Activated T-helper 1 cell treated with anti-CD3 and anti-CD28 coated beads, Interleukin-12 subunit alpha, Interleukin-12 subunit beta, Interleukin-2, Interleukin-4 antibody, amounts not matched to agents 30 ng/mL and 10 ng/mL and 1 ng/mL, durations not matched to agents 14 hours and 24 hours and 36 hours (primary cell): Measurements from ENCODE around the gene TPX2. TPM values are rescaled to one million over a fixed set of nuclear protein-coding genes. Genes with fewer than 3 reads are reported as not detected.
A peak's percentile ranks its signal among the peaks of the same experiment; 100 is the strongest.

Source experiments
- DNase-seq: peaks from one replicate; pipeline ENCODE4 v3.0.0; 2021; ENCODE audit warnings: low spot score
- H3K27ac Mint-ChIP-seq: one replicate; pipeline ENCODE4 v1.8.0; 2021; ENCODE audit warnings: mild to moderate bottlenecking, mixed read lengths
- H3K27me3 Mint-ChIP-seq: one replicate; pipeline ENCODE4 v1.8.0; 2022; ENCODE audit warnings: mild to moderate bottlenecking, moderate library complexity, mixed read lengths; ENCODE audit not compliant: insufficient read depth
- H3K36me3 Mint-ChIP-seq: one replicate; pipeline ENCODE4 v1.8.0; 2021; ENCODE audit warnings: low read depth, mixed read lengths
- H3K4me1 Mint-ChIP-seq: one replicate; pipeline ENCODE4 v1.8.0; 2021; ENCODE audit warnings: low read depth, mixed read lengths
- H3K4me3 Mint-ChIP-seq: one replicate; pipeline ENCODE4 v1.8.0; 2021; ENCODE audit warnings: mild to moderate bottlenecking, moderate library complexity, mixed read lengths
- H3K9me3 Mint-ChIP-seq: one replicate; pipeline ENCODE4 v1.8.0; 2021; ENCODE audit warnings: mixed read lengths
- intact Hi-C: fragments of 100-400 bp; cut with micrococcal nuclease; formaldehyde crosslinking; loops from one replicate; pipeline ENCODE4 v1.15.1; 2024
- total RNA-seq: library from RNA; stranded (reverse); gene quantifications from 2 replicates; pipeline ENCODE4 v1.2.3, GENCODE V29; 2022

Gene TPX2
- total RNA-seq, 1 donor from 2014 or later: 54.4 TPM

DNA sequence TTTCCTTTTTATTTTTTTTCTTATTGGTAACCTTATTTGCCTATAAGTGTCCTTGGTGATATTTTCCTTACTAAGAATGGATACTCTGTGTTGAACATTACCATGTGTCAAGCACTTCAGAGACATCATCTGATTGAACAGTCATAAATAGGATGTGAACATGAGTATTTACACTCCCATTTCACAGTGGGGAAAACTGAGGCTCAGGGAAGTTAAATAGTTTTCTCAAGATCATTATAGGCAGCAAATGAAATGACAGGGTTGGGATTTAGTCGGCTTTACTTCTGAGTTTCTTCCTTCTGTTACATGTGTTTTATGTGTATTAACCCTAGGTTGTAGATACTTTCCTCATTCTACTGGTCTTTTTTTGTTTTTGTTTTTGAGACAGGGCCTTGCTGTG, 35.3 kb downstream of the TPX2 start:
- Mint-ChIP-seq H3K4me1 (peaks cover 5% of the 10 kb centered on the region), H3K9me3 (no peaks in the 10 kb centered on the region), H3K4me3 (no peak overlapping the region), H3K27ac (no peak overlapping the region), H3K27me3 (no peaks in the 10 kb centered on the region), H3K36me3 (peaks cover 52% of the 10 kb centered on the region)
- intact Hi-C loops: no loop called here
- DNase-seq: no peak

DNA sequence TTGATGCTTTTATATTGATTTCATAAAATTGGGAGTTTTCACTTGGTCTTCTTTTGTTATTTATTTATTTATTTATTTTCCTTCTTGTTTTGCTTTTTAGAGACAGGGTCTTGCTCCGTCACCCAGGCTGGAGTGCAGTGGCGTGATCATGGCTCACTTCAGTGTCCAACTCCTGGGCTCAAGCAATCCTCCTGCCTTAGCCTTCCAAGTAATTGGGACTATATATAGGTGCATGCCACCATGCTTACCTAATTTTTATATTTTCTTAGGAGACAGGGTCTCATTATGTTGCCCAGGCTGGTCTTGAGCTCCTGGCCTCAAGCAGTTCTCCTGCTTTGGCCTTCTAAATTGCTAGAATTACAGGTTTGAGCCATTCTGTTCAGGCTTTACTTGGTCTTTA, 41.7 kb downstream of the TPX2 start:
- intact Hi-C loops: no loop called here
- H3K27ac Mint-ChIP-seq: no peak overlapping the region
- no peaks in the 10 kb centered on the region for H3K9me3 Mint-ChIP-seq
- H3K27me3 Mint-ChIP-seq: no peaks in the 10 kb centered on the region
- DNase-seq: no peak
- no peak overlapping the region for H3K4me3 Mint-ChIP-seq
- peaks cover 42% of the 10 kb centered on the region for H3K36me3 Mint-ChIP-seq
- no peaks in the 10 kb centered on the region for H3K4me1 Mint-ChIP-seq

DNA sequence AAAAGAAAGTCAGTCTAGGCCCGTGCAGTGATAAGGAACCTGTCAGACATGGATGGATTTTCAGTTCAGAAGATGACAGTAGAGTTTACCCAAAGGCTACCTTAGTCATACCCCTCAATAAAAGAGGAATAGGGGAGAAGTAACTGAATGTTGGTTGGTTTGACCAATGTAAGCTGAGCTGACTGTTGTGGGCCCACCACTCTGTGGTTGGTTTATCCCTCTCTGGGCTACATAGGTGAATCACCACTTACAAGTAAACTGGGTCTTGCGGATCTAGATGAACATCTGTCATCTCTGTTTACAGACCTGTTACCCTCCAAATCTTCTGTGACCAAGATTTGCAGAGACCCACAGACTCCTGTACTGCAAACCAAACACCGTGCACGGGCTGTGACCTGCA, 42.9 kb downstream of the TPX2 start:
- intact Hi-C loops: no loop called here
- no peaks in the 10 kb centered on the region for H3K27me3 Mint-ChIP-seq

DNA sequence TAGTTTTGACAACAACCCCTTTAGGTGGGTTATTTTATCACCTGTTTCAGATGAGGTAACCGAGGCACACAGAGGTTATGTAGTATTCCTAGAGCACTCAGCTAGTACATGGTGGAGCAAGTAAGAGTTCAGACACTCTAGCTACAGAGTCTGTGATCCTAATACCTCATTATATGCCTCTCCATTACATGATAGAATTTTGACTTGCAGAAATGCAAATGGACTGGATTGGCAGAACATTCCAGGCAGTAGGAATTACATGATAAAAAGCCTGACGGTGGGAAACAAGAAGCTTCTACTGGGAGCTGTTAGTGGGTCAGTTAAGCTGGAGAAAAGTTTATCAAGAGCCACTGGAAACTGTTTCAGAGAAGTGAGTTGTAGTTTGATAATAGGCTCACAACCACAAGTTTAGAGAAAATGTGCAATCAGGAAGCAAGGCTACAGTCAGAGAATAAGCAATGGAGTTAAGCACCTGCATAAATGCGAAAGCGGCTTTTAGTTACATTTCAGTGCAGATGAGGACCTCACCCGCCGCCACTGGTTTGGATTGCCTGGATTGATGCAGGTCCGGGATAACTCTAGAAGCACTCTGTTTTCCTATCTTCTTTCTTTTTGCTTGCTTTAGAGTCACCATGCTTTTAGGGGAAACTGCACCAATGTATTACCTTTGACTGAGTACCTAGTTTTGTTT, 45.4 kb downstream of the TPX2 start:
- DNase-seq: no peak
- H3K36me3 Mint-ChIP-seq: peaks cover 36% of the 10 kb centered on the region
- H3K4me1 Mint-ChIP-seq: no peaks in the 10 kb centered on the region
- H3K4me3 Mint-ChIP-seq: no peak overlapping the region
- H3K27me3 Mint-ChIP-seq: no peaks in the 10 kb centered on the region
- no peaks in the 10 kb centered on the region for H3K9me3 Mint-ChIP-seq
- intact Hi-C loops: no loop called here
- H3K27ac Mint-ChIP-seq: no peak overlapping the region

More for the DNA sequence above, 42.9 kb downstream of the TPX2 start:
- Mint-ChIP-seq H3K9me3 (no peaks in the 10 kb centered on the region), H3K36me3 (peaks cover 43% of the 10 kb centered on the region), H3K27ac (no peak overlapping the region), H3K4me3 (no peak overlapping the region), H3K4me1 (no peaks in the 10 kb centered on the region)
- no peak for DNase-seq

DNA sequence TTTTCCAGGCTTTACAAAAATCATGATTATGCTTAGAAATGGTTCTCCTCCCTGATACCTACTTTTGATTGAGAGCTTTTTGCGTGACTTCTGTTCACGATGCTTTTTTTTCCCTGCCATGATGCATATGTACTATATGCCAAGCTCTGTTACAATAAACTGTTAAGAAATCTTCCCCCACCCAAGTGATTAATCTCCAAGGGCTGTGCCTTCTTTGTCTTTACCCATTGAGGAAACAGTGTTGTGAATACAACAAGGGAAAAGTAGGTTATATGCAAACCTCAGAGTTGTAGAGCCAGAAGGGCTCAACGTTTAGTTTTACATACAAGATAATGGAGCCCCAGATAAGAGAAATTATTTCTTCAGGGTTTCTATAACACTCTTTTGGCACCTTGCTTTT, 46.0 kb downstream of the TPX2 start:
- H3K4me3 Mint-ChIP-seq: no peak overlapping the region
- DNase-seq: no peak
- H3K9me3 Mint-ChIP-seq: no peaks in the 10 kb centered on the region
- H3K27ac Mint-ChIP-seq: no peak overlapping the region
- H3K4me1 Mint-ChIP-seq: no peaks in the 10 kb centered on the region
- H3K36me3 Mint-ChIP-seq: peaks cover 32% of the 10 kb centered on the region
- H3K27me3 Mint-ChIP-seq: no peaks in the 10 kb centered on the region
- intact Hi-C loops: no loop called here

DNA sequence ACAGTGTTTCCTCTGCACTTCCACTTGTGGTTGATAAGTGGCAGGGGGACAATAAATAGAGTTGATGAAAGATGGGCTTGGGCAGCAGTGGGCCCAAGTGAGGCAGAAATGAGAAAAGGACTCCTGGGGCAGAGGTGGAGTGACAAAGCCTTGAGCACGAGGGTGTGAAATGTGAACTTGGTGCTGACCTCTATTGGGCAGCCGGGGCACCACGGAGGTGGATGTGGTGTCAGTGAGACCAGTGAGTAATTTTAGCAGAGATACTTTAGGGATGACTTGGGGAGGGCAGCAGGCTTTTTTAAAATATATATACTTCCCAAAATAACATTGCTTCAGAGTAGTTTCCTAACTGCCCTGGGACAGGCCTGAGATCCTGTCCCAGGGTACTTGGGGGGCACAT, 49.5 kb downstream of the TPX2 start:
- Mint-ChIP-seq H3K27ac (no peak overlapping the region), H3K4me1 (no peaks in the 10 kb centered on the region), H3K4me3 (no peak overlapping the region), H3K36me3 (peaks cover 38% of the 10 kb centered on the region), H3K27me3 (no peaks in the 10 kb centered on the region), H3K9me3 (no peaks in the 10 kb centered on the region)
- intact Hi-C loops: no loop called here
- no peak for DNase-seq

DNA sequence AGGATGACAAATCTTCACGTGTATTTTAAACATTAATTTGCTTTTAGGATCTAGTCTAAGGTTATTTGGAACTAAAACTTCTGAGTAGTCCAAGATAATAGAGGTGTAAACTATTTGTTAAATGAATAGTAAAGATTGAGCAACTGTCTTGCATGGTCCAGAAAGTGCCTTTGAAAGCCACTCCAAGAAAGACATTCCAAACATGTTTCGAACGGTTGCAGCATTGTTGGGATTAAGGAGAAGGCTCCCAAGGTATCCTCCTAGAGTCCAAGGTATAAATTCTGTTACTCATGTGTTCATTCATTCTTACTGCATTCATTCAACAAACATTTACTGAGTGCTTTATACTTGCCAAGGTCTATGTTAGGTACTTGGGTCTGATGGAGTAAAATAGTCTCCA, 51.3 kb downstream of the TPX2 start:
- Mint-ChIP-seq H3K9me3 (no peaks in the 10 kb centered on the region), H3K27me3 (no peaks in the 10 kb centered on the region), H3K4me3 (no peak overlapping the region), H3K27ac (no peak overlapping the region), H3K36me3 (peaks cover 34% of the 10 kb centered on the region), H3K4me1 (no peaks in the 10 kb centered on the region)
- DNase-seq: no peak
- intact Hi-C loops: no loop called here

DNA sequence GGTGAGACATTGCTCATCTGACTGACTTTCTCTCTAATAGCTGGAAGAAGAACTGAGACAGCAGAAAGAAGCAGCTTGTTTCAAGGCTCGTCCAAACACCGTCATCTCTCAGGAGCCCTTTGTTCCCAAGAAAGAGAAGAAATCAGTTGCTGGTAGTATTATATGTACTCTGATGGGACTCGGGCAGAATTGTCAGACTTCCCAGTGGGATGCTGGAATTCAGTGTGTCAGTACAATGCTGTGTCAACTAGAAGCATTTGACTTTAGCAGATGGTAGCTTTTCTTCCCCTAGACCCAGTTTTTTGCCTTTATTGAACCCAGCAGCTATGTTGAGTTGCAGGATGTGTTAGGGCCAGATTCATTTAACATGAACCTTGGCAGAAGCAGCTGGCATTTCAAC, 58.3 kb downstream of the TPX2 start:
- no peak overlapping the region for H3K4me3 Mint-ChIP-seq
- intact Hi-C loops: no loop called here
- H3K4me1 Mint-ChIP-seq: no peaks in the 10 kb centered on the region

DNA sequence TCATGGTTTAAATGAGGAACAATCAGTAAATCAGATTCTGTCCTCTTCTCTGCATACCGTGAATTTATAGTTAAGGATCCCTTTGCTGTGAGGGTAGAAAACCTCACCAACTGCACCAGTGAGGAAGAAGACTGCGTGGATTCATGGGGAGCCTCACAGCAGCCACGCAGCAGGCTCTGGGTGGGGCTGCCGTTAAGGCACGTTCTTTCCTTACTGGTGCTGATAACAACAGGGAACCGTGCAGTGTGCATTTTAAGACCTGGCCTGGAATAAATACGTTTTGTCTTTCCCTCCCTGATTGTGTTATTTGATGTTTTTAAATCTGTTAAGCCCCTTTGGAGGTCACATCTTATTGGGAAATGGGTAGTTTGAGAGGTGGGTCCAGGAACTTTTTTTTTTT, 62.4 kb downstream of the TPX2 start:
- H3K27me3 Mint-ChIP-seq: no peaks in the 10 kb centered on the region
- H3K4me1 Mint-ChIP-seq: peaks cover 10% of the 10 kb centered on the region
- H3K36me3 Mint-ChIP-seq: peaks cover 53% of the 10 kb centered on the region
- no peak overlapping the region for H3K4me3 Mint-ChIP-seq
- H3K27ac Mint-ChIP-seq: no peak overlapping the region
- no peaks in the 10 kb centered on the region for H3K9me3 Mint-ChIP-seq
- DNase-seq: no peak
- intact Hi-C loops: no loop called here

More for the DNA sequence above, 58.3 kb downstream of the TPX2 start:
- DNase-seq: no peak
- no peaks in the 10 kb centered on the region for H3K27me3 Mint-ChIP-seq
- no peaks in the 10 kb centered on the region for H3K9me3 Mint-ChIP-seq
- peaks cover 47% of the 10 kb centered on the region for H3K36me3 Mint-ChIP-seq
- H3K27ac Mint-ChIP-seq: no peak overlapping the region

DNA sequence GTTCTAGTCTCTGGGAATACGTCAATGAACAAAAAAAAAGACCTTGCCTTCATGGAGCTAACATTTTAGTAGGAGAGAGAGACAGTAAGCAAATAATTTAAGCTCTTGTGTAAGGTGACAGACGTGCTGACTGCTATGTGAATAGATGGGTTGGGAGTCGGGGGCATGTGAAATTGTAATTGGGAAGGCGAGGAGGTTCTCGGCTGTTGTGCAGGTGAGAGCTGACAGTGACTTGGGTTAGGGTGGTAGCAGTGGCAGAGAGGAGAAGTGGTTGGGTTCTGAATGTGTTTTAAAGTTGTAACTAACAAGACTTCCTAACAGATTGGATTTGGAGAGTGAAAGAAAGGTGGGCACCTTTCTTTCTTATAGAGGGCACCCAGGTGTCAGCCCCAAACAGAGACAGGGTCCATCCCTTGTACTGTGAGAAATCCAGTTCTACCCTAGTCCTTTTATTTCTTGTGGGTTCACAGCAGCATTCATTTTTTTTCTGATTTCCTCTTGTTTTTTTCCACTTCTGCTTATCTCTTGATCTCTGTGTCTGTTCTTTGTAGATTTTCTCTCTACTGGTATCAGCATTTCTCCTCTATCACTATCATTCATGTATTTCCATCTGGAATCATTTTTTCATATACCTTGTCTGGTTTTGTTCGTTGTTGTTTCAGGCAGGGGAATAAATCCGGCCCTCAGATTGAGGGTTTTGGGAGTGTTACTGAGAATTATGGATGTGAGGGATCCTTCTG, 64.6 kb downstream of the TPX2 start:
- DNase-seq: no peak
- H3K27ac Mint-ChIP-seq: peak overlapping the region; percentile 46
- no peak overlapping the region for H3K4me3 Mint-ChIP-seq
- H3K27me3 Mint-ChIP-seq: no peaks in the 10 kb centered on the region
- H3K36me3 Mint-ChIP-seq: peaks cover 42% of the 10 kb centered on the region
- intact Hi-C loops: no loop called here
- peaks cover 10% of the 10 kb centered on the region for H3K4me1 Mint-ChIP-seq
- H3K9me3 Mint-ChIP-seq: no peaks in the 10 kb centered on the region

DNA sequence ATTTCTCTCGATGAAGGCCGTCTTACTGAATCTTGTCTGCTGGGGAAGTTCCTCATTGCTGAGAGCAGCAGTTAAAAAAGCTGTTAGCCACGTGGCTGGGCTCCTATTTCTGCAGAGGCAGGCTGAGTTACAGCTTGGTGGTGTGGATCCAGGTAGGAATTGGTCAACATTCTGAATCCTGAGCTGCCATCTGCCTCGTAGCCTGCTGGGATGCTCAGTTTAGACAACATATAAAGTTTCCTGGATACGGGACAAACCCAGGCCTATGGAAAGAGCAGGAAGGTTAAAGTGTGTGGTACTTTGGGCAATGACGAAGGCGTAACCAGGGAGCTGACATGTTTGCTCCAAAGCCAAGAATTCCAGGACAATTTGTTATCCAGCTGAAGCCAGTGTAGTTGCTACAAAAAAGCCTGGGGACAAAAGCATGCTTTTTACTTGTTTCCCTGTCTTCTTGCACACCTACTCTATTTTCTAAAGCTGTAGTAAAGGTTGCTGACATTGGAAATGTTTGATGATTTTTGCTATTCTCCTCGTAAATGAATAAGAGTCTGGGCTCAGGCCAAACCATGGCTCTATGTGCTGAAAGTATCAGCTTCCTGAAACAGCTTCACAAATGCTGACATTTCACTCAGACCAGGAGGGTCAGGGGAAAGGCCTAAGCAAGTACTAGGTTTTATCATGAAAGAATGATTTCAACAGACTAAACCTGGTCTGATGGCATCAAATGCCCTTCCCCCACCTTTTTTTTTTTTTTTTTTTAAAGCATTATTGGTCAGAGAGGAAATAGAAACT, 67.7 kb downstream of the TPX2 start:
- Mint-ChIP-seq H3K4me1 (peaks cover 10% of the 10 kb centered on the region), H3K9me3 (no peaks in the 10 kb centered on the region), H3K36me3 (peaks cover 25% of the 10 kb centered on the region), H3K4me3 (no peak overlapping the region), H3K27ac (no peak overlapping the region), H3K27me3 (no peaks in the 10 kb centered on the region)
- DNase-seq: no peak
- intact Hi-C loops: no loop called here

DNA sequence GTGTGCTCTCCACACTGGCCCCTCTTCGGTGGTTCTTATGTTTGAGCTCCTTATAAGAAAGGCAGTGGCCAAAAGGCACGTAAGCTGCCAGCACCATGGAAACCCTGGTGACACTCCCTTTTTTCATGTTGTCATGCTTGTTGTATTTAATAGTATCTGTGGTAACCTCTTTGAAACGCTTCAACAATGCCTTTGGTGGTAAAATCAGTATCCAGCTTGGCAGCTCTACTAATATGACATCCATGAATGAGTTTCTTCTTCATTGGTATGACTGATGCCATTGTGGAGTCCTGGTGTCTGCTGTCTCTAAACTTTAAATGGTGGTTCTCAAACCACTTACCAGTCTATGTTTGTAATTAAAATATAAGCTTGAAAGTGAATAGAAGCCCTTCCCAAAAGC, 69.4 kb downstream of the TPX2 start:
- no peaks in the 10 kb centered on the region for H3K9me3 Mint-ChIP-seq

DNA sequence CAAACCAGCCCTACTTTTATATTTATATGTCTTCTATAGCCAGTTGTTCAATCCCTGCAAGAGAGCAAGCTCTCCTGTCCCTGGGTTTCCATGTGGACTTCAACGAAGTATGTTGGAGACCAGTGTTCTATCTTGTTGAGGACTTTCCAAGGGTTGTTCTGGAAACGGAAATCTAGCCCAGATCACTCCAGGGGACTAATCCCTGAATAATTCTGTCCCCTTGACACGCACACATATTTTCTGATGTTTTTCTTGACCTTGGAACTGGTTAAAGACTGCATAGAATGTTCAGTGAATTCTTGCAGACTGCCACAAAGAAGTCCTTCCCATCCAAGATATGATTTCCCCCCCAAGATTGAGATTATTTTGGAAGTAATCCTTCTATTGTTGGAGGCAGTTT, 70.6 kb downstream of the TPX2 start:
- Mint-ChIP-seq H3K27ac (no peak overlapping the region), H3K4me3 (no peak overlapping the region), H3K4me1 (no peaks in the 10 kb centered on the region), H3K36me3 (peaks cover 8% of the 10 kb centered on the region), H3K9me3 (no peaks in the 10 kb centered on the region), H3K27me3 (no peaks in the 10 kb centered on the region)
- DNase-seq: no peak
- intact Hi-C loops: no loop called here

More for the DNA sequence above, 69.4 kb downstream of the TPX2 start:
- no peak for DNase-seq
- intact Hi-C loops: no loop called here
- H3K27ac Mint-ChIP-seq: no peak overlapping the region
- H3K4me1 Mint-ChIP-seq: peaks cover 7% of the 10 kb centered on the region
- H3K4me3 Mint-ChIP-seq: no peak overlapping the region
- H3K36me3 Mint-ChIP-seq: peaks cover 16% of the 10 kb centered on the region
- no peaks in the 10 kb centered on the region for H3K27me3 Mint-ChIP-seq
